RWPE1 (cell line): ENCODE results near the gene RBM20.

ENCODE experiments used
- CTCF ChIA-PET: fragments of 350-600 bp; sonication (Branson Sonifier 250); formaldehyde crosslinking; extraction: SDS; loops from one replicate; lab custom pipeline; 2021; lab: Yijun Ruan, JAX
- POLR2A ChIA-PET: fragments of 400-600 bp; formaldehyde crosslinking; extraction: SDS; loops from one replicate; lab custom pipeline; 2020; ENCODE audit warnings: antibody characterized with exemption; ENCODE audit not compliant: low non-redundant PET; lab: Yijun Ruan, JAX
- DNase-seq: peaks from one replicate; pipeline ENCODE4 v3.0.0; 2012; ENCODE audit warnings: low spot score
- H3K27ac ChIP-seq: fragments of 450-650 bp; 2 replicates; pipeline ENCODE4 v1.5.1; 2017
- TF ChIP-seq, protein P1 (sequence below): fragments of 450-650 bp; conservative IDR thresholded peaks from 2 replicates; pipeline ENCODE4 v1.5.1; 2017; ENCODE audit warnings: low read depth, mild to moderate bottlenecking

The RBM20 gene

DNA sequence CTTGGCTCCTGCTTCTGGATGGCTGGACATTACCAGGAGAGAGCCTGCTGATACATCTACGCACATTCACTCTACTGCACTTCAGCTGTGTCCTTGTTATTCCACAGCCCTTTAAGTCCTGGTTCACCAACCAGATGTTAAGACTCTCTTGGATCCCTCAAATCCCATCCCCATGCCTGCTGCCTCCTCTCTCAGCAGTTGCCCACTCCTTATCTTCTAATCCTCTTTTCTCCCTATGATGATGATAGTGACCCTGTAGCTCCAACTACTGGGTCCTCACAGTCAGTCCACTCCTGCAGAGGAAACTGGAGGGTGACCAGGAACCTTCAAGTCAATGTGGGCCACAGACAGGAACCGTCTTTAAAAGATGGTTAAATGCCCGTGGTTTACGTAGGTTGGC, 131.3 kb downstream of the RBM20 start:
- DNase-seq = no peak
- POLR2A ChIA-PET = no interaction called here
- no peak overlapping the region for H3K27ac ChIP-seq
- TF ChIP-seq, protein P1, sequence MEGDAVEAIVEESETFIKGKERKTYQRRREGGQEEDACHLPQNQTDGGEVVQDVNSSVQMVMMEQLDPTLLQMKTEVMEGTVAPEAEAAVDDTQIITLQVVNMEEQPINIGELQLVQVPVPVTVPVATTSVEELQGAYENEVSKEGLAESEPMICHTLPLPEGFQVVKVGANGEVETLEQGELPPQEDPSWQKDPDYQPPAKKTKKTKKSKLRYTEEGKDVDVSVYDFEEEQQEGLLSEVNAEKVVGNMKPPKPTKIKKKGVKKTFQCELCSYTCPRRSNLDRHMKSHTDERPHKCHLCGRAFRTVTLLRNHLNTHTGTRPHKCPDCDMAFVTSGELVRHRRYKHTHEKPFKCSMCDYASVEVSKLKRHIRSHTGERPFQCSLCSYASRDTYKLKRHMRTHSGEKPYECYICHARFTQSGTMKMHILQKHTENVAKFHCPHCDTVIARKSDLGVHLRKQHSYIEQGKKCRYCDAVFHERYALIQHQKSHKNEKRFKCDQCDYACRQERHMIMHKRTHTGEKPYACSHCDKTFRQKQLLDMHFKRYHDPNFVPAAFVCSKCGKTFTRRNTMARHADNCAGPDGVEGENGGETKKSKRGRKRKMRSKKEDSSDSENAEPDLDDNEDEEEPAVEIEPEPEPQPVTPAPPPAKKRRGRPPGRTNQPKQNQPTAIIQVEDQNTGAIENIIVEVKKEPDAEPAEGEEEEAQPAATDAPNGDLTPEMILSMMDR = no peak
- CTCF ChIA-PET = interaction anchor here (0.6 kb wide), 1 partner anchor 1223 kb away, joined by 4 read pairs; no protein-coding TSS in a partner anchor

DNA sequence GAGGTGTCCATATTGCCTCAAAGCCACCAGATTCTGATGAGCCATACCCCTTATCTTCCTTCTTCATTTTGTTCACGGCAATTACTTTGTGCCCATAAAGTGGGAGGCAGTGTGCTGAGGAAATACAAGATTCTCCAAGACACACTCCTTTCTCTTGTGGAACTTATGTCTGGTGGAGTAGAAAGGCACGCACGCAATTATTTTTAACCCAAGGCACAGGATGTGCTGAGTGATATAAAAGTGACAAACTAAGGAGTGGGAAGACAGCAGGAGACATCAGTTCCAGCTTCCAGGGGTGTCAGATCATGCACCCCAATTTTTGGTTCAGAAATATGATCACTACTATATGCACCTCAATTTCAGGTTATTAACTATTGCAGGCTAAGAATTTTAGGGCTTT, 132.9 kb downstream of the RBM20 start:
- TF ChIP-seq, protein P1 = no peak
- H3K27ac ChIP-seq = no peak overlapping the region
- CTCF ChIA-PET = interaction anchor here (1.1 kb wide), 1 partner anchor 34 kb away, joined by 4 read pairs; no protein-coding TSS in a partner anchor
- DNase-seq = no peak
- POLR2A ChIA-PET = no interaction called here

DNA sequence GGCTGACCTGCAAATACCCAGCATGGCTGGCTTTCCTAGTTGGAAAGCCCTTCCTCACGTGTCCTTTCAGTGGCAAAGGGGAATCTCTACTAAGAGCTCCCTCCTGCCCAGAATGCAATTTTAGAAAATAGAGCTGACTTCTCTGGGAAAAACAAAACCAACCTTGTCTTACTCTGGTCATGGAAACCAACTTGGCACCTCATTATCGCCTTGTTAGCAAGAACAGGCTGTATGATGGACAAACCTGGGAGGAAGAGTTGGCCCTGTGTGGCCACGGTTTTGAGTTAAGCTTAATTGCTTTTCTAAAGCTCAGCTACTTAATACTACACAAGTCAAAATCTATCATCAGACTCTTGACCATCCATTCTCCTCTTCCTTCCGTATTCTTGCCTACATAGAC, 133.5 kb downstream of the RBM20 start:
- ChIA-PET POLR2A (no interaction called here), CTCF (interaction anchor here (0.7 to 1.1 kb wide), 2 partner anchors 33 to 116 kb away, joined by 3 to 4 read pairs; no protein-coding TSS in a partner anchor)
- TF ChIP-seq, protein P1 = no peak

DNA sequence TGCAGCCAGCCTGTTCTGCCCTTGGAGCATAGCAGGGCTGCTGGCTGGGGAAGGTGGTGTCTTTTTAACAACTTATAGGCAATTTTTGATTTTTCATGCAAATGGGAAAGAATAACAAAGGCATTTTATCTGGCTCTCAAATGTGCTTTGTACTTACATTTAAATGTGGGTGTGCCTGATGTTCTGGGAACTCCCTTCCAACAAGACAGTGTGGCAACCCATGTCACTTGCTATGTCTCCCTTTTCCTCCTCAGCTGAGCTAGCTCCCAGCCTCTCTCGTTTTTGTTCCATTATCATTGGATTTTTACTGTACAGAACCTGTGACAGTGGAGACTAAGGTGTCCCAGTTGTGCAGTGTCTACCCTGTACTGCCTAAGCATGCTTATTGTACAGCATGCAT, 134.1 kb downstream of the RBM20 start:
- no peak overlapping the region for H3K27ac ChIP-seq
- TF ChIP-seq, protein P1 = no peak
- CTCF ChIA-PET = interaction anchor here (0.7 to 1.1 kb wide), 2 partner anchors 32 to 116 kb away, joined by 3 to 4 read pairs; no protein-coding TSS in a partner anchor
- no peak for DNase-seq
- POLR2A ChIA-PET = no interaction called here

More for the DNA sequence above, 133.5 kb downstream of the RBM20 start:
- no peak for DNase-seq
- no peak overlapping the region for H3K27ac ChIP-seq

DNA sequence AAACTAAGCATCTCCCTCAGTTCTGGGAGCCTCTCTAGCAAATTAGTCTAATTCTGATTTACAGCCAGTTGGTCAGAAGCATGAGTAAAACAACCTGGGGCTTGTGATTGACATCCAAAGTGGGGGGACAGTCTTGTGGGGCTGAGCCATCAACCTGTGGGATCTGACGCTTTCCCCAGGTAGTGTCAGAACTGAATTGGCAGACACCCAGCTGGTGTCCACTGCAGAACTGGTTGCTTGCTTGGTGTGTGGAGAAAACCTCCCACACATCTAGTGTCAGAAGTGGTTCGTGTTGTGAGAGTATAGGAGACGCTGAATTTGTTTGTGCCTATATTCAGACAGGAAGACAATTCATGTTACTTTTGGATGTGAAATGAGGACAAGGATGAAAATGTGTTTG, 135.4 kb downstream of the RBM20 start:
- DNase-seq = no peak
- ChIA-PET POLR2A (no interaction called here), CTCF (no interaction called here)
- TF ChIP-seq, protein P1 = no peak
- no peak overlapping the region for H3K27ac ChIP-seq

DNA sequence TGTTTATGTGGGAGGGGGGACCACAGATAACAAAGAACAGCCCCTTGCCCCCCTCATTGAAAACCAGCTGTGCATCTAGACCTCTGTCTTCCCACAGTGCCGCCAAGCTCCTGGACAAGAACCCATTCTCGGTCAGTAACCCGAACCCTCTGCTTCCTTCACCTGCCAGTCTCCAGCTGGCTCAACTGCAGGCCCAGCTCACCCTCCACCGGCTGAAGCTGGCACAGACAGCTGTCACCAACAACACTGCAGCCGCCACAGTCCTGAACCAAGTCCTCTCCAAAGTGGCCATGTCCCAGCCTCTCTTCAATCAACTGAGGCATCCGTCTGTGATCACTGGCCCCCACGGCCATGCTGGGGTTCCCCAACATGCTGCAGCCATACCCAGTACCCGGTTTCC, 136.6 kb downstream of the RBM20 start:
- TF ChIP-seq, protein P1 = no peak
- CTCF ChIA-PET = no interaction called here
- no peak for DNase-seq
- no peak overlapping the region for H3K27ac ChIP-seq
- POLR2A ChIA-PET = no interaction called here

DNA sequence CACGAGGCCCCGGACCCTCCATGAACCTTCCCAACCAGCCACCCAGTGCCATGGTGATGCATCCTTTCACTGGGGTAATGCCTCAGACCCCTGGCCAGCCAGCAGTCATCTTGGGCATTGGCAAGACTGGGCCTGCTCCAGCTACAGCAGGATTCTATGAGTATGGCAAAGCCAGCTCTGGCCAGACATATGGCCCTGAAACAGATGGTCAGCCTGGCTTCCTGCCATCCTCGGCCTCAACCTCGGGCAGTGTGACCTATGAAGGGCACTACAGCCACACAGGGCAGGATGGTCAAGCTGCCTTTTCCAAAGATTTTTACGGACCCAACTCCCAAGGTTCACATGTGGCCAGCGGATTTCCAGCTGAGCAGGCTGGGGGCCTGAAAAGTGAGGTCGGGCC, 137.0 kb downstream of the RBM20 start:
- no peak overlapping the region for H3K27ac ChIP-seq
- TF ChIP-seq, protein P1 = no peak
- no peak for DNase-seq
- POLR2A ChIA-PET = no interaction called here
- CTCF ChIA-PET = no interaction called here
